K562 (cell line): ENCODE data around the gene POP5.

Source experiments
- ATF4 ChIP-seq: fragments of 450-650 bp; formaldehyde crosslinking; IDR thresholded peaks from 2 replicates; pipeline ENCODE4 v1.4.0; 2022; ENCODE audit warnings: mild to moderate bottlenecking, moderate library complexity
- BHLHE40 ChIP-seq: IDR thresholded peaks from 2 replicates; pipeline ENCODE4 v1.6.1; 2011; ENCODE audit warnings: low read length, improper control_type of control experiment
- CHD4 ChIP-seq: fragments of 200-600 bp; sonication (generic); IDR thresholded peaks from 3 replicates; pipeline ENCODE4 v1.6.1; 2012; ENCODE audit warnings: low read depth, mild to moderate bottlenecking, mixed read lengths, low read length, inconsistent platforms; ENCODE audit not compliant: insufficient read depth, insufficient replicate concordance, poor library complexity, severe bottlenecking
- CTCF ChIP-seq, 3 experiments: IDR thresholded peaks in 2 of 3; conservative IDR thresholded peaks in 1 of 3; 2 replicates each; pipeline ENCODE4 v1.5.1; 2011 to 2012; ENCODE audit warnings: low read length in 3 of 3, mild to moderate bottlenecking in 3 of 3, control low read depth in 2 of 3, improper control_type of control experiment in 1 of 3, inconsistent platforms in 1 of 3, low read depth in 1 of 3, mixed read lengths in 1 of 3, moderate library complexity in 1 of 3; ENCODE audit not compliant: insufficient read depth in 2 of 3
- E2F1 ChIP-seq: sonication (generic); formaldehyde crosslinking; IDR thresholded peaks from 2 replicates; pipeline ENCODE4 v1.8.1; 2023; ENCODE audit warnings: mild to moderate bottlenecking, missing genetic modification reagents, moderate library complexity
- EZH2 ChIP-seq: IDR thresholded peaks from 2 replicates; pipeline ENCODE4 v1.6.1; 2012; ENCODE audit warnings: low read depth, mild to moderate bottlenecking, inconsistent platforms, low read length, borderline replicate concordance
- NR2C2 ChIP-seq, 2 experiments: fragments of 200-800 bp in 1 of 2; sonication (Bioruptor generic) in 1 of 2; sonication (generic) in 1 of 2; formaldehyde crosslinking in 1 of 2; IDR thresholded peaks; 2 replicates each; pipeline versions ENCODE4 v1.6.1 to v1.8.0; 2016 to 2022; ENCODE audit warnings: mild to moderate bottlenecking in 1 of 2, missing compliant biosample characterization in 1 of 2, missing genetic modification characterization in 1 of 2, missing genetic modification reagents in 1 of 2
- POLR2A ChIP-seq: fragments of 450-650 bp; conservative IDR thresholded peaks from 2 replicates; pipeline ENCODE4 v1.6.1; 2016
- SETDB1 ChIP-seq: IDR thresholded peaks from one replicate; pipeline ENCODE4 v1.6.1; 2012; ENCODE audit warnings: low read length, control low read depth, inconsistent platforms
- SREBF2 ChIP-seq: sonication (generic); formaldehyde crosslinking; IDR thresholded peaks from 2 replicates; pipeline ENCODE4 v1.4.0; 2020; ENCODE audit warnings: mild to moderate bottlenecking, missing genetic modification reagents
- ZNF274 ChIP-seq: IDR thresholded peaks from 2 replicates; pipeline ENCODE4 v1.6.1; 2011; ENCODE audit warnings: low read depth, mild to moderate bottlenecking, low read length, moderate library complexity, borderline replicate concordance

DNA sequence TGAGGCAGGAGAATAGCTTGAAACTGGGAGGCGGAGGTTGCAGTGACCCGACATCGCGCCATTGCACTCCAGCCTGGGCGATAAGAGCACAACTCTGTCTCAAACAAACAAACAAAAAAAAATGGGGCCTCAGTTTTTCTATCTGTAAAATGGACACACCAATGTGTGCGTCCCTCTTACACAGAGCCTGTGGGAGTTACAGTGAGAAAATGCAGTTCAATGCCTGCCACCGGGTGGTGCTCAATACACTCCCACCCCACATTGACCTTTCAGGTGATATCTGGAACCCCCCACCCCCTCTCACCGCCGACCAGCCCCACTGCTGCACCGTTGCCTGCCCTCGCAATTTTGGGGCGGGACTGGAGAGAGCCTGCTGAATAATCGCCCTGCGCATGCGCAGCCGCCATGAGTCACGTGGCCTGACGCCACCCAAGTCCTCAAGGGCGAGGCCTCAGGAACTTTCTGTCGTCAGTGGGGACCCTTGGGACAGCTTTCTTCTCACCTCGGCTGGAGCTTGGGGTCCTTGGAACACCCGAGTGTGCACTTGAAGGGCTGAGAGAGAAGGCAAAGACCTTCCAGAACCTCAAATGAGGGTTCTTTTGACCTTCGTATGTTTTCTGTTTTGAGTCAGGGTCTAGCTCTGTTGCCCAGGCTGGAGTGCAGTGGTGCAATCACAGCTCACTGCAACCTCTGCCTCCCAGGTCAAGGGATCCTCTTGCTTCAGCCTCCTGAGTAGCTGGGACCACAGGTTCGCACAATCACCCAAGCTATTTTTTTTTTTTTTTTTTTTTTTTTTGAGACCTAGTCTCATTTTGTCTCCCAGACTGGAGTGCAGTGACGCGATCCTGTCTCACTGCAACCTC is 44.6 kb upstream of the POP5 start:
- TF ChIP-seq ATF4 (CRISPR knock-in tag) (no peak), EZH2 (no peak), CTCF (IDR thresholded peaks at IDR 0.05 in 2 of 3, conservative IDR thresholded peaks at IDR 0.05 in 1 of 3; ENCODE audit: insufficient read depth in 2 of 3, low read depth in 1 of 3, low read length in 3 of 3) (peak in 2 of 3 experiments; percentile 13 to 37; a peak in 2 of 6 replicates), POLR2A (no peak; the same call in 1 of the 2 replicates), NR2C2 (CRISPR knock-in tag; IDR thresholded peaks at IDR 0.05) (no peak), NR2C2 (tag; IDR thresholded peaks at IDR 0.05) (no peak; the same call in 1 of the 2 replicates), CHD4 (peak; percentile 96), ZNF274 (no peak), E2F1 (CRISPR knock-in tag) (no peak), SETDB1 (no peak), SREBF2 (CRISPR knock-in tag) (no peak), BHLHE40 (peak; percentile 70)
